ENCODE measurements around the gene DUSP11.

Gene DUSP11

DNA sequence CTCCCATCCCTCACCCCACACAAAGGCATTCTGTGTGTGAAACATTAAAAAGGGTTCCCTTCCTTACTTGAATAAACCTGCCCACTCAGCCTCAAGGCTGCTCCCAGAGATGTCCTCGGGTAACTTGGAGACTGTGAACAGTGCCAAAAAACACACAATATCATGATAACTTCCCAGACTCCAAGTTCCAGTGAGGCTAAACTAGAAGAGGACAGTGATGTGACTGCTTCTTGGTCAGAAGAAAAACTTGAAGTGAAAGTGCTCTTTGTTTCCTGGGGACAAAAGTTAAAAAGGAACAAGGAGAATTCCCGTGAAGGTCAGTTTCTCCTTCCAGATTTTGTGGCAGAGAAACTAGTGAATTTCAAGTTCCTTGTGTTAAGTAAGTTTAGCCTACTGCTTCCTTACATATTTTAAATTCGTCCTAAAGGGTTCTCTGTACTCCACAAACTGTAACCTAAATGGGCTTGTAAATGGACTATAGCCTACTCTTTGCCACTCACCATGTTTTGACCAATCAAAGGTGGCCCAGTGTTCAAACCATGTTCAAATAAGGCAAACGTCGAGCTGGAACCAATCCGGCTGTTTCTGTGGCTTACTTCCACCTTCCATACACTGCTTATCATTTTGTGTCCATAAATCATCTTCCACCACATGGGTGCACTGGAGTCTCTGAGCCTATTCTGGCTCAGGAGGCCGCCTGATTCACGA is 63.2 kb downstream of the DUSP11 start:
- no peak for DNase-seq

DNA sequence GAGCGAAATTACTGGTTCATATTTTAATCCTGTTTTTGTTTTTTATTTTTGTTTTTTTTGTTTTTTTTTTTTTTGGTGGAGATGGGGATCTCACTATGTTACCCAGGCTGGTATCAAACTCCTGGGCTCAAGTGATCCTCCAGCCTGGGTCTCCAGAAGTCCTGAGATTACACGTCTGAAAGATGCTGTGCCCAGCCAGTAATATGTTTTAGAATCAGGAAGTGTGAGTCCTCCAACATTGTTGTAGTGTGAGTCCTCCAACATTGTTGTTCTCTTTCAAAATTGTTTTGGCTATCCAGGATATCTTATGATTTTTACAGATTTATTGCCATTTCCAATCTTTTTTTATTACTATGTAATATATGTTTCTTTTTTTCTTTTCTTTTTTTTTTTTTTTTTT is 65.8 kb downstream of the DUSP11 start:
- no peak for DNase-seq

Measured in CD4-positive, alpha-beta T cell treated with Interleukin-4 for 1 hour (primary cell).